CMK (cell line): ENCODE results near the gene HDGFL2.
"Not testable (repeated sequence)": the region's sequence is repeated elsewhere in the genome, so short reads cannot be mapped to it uniquely, and the experiment has no call there.

Experiments used
- DNase-seq: peaks from one replicate; pipeline ENCODE4 v3.0.0-alpha.2; 2010; ENCODE audit warnings: low read depth

Gene HDGFL2

GRCh38 chr19:4516199-4516938, 44.3 kb downstream of the HDGFL2 start:
- no peak for DNase-seq

DNA sequence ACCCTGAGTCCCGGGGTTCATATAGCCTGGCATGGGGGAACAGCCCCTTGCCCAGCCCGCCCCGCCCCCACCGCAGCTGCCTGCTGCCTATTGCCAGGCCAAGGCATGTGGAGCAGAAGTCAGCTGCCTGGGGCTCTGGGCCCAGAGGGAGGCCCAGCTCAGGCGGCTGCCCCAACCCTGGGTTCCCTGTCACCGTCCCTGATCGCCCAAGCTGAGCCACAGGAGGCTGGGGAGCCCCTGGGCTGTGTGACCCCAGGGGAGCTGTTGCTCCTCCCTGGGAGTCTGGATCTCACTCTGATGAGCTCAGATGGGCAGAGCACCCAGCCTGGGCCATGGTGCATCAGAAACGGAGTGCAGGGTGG, 44.8 kb downstream of the HDGFL2 start:
- no peak for DNase-seq

- no peak for DNase-seq
Observed at GRCh38 chr19:4517451-4518057, 45.5 kb downstream of the HDGFL2 start.

DNA sequence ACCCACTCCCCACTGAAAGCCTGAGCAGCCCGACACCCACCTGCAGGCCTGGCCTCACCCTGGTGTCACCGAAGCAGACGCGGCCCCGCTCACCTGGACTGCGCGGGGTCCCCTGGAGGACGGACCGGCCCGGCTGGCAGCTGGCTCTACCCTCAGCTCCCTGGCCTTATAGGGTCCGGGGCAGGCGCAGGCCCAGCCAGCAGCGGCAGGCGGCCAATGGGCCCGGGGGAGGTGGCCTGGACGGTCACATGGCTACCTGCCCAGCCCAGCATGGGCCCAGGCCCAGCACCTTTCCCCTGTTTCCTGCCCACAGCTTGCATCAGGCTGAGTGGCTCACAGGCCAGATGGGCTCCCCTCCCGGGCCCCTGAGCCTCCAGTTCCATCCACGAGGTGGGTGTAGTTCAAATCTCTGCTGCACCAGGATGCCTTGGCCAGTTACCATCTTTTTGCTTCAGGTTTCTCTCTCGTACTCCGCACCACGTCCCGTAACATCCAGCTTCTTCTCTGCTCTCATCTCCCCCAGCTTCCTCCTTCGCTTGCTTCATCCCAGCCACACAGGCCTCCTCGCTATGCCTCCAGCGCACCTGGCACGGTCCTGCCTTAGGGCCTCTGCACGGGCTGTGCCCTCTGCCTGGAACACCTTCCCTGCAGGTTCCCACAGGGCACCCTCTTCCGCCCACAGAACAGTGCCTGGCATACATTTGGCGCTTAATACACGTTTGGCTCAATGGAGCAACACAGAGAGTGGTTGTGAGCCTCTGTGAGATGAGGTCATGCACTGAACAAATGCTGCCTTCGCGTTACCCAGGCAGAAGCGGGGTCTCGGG, 46.5 kb downstream of the HDGFL2 start, which contains the start of gene PLIN4:
PLIN4 (minus strand) TSS at position 142 of the 827 bp plus-strand sequence. CDS start 214 bp downstream, outside the sequence.
- DNase-seq = no peak

DNA sequence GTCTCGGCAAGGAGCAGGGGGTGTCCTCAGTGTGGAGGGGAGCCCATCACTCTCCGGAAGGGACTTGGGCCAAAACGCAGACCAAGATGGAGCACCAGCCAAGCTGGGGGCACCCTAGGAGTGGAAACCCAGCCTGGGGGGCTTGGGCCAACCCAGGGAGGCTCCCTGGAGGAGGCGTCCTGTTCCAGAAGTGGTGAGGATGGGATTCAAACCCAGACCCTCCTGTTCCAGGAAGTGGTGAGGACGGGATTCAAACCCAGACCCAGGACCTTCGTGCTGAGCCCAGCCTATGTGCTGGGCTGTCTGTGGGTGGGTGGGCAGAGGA, 47.0 kb downstream of the HDGFL2 start:
- no peak for DNase-seq

DNA sequence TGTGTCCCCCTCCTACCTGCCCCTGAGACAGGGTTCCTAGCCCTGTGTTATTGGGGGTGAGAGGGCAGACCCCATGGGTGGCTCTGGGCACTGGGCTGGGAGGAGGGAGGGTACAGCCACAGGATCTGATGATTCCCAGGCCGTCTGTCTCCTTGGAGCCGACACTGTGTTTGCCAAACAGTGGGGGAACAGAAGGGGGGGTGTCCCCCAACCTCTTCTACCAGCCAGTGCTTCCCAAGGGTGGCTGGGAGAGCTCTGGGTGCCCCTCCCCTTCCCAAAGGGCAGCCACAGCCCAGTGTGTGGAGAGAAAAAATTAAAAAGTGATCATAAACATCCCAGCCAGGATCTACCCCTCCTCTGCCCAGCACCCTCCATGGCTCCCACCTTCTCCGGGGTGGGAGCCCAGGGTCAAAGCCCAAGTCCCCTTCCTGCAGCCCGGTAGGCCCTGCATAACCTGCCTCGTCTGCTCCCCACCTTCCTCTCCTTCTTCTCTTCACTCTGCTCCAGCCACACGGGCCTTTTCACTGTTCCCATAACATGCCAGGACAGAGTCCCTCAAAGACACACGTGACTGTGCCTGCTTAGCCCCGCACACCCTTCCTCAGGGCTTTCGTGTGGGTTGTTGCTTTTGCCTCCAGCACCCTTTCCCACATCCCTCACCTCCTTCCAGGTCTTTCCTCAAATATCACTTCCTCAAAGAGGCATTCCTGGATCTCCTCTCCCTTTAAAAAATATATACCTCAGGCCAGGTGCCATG, 47.6 kb downstream of the HDGFL2 start:
- DNase-seq = no peak

- DNase-seq = no peak
Observed at GRCh38 chr19:4521170-4521887, 49.2 kb downstream of the HDGFL2 start.

GRCh38 chr19:4521888-4522242, 49.8 kb downstream of the HDGFL2 start:
- DNase-seq = no peak

- DNase-seq = no peak
Observed at GRCh38 chr19:4522291-4523002, 50.4 kb downstream of the HDGFL2 start.

DNA sequence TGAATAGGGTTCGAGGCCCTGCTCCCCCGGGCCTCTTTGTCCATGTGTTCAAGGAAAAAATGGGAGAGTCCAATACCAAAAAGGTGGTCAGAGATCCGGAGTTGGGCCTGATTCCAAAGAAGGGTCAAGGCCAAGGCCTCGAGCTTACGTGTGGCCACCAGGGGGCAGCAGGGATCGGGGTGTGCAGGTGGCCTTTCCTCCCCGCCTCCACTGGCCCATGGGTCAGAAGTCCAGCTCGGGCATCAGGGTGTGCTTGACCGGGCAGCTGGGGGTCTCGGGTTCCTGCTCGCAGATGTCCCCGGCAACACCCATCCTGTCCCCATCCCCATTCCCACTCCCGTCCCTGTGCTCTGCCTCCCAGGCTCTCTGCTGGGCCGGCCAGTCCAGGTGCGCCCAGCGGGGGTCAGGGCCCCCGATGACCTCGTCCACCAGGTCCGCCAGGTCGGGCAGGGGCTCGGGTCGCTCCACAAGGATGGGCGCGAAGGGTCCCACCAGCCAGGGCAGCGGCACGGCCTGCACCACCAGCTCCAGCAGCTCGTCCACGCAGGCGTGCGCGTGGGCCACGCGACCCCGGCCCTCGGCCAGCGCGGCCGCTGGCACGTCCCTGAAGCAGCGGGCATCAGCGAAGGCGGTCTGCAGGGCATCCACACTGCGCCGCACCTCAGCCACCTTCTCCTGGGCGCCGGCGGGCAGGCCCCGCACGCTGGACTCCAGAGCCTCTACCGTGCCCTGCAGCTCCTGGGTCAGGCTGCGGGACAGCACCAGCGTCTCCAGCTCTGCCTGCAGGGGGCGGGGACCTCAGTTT, 51.4 kb downstream of the HDGFL2 start:
- DNase-seq = no peak

DNA sequence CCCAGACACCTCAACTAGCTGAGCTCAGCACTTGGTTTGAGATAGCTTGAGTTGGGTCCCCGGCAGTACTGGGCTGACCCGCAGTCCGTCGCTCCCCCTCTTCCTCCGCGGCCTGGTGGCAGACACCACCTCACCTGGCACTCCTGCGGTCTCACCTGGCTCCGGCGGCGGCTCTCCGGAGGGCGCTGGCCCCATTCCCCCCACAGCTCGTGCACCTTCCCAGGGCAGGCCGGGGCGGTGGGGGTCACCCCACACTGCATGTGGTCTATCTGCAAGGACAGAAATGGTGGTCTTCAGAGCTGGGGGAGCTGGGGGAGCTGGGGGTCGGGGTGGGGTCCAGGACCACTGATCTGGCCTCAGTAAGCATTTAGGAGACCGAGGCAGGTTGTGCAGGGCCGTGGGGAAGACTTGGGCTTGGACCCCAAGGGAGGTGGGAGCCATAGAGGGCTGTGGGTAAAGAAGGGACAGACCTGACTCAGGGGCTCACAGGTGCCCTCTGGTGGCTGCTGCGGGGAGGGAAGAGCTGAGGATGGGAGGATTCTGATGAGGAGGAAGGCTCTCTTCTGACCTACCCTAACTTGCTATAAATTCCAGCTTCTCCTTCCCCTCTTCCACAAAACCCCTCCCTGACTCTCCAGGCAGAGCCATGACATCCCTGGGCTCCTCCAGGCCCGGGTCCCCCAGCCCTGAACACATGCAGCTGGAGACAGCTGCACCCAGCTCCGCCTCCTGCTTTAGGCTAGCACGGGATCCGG, 52.9 kb downstream of the HDGFL2 start:
- no peak for DNase-seq

- no peak for DNase-seq
Observed at GRCh38 chr19:4525563-4526002, 53.5 kb downstream of the HDGFL2 start.

GRCh38 chr19:4527377-4527776, 55.3 kb downstream of the HDGFL2 start:
- DNase-seq = not testable (repeated sequence)

GRCh38 chr19:4528843-4529242, 56.7 kb downstream of the HDGFL2 start:
- DNase-seq = no peak

GRCh38 chr19:4529924-4530522, 57.9 kb downstream of the HDGFL2 start:
- DNase-seq = no peak

- no peak for DNase-seq
Observed at GRCh38 chr19:4531562-4532165, 59.6 kb downstream of the HDGFL2 start.

- DNase-seq = no peak
Observed at GRCh38 chr19:4533334-4533733, 61.2 kb downstream of the HDGFL2 start.

- no peak for DNase-seq
Observed at GRCh38 chr19:4533835-4534424, 61.8 kb downstream of the HDGFL2 start.
